ENCODE data around the gene ZNF230. TPM values are rescaled to one million over a fixed set of nuclear protein-coding genes. Genes with fewer than 3 reads are reported as not detected.

Gene ZNF230
- total and polyA plus RNA-seq, 9 of the 15 experiments (the other 6 are each of a cell fraction or from before 2014, with no cell fraction given), result 1.3 to 4.0 (median 2.2) TPM

GRCh38 chr19:43983912-43984686 is 18.7 kb upstream of the ZNF230 start, which contains the start of gene ZNF155 (continued):
- TF ChIP-seq NR2C1 (IDR thresholded peaks at IDR 0.05) (0 out of 2 replicates have a peak, but pooled peaks have one; percentile 13), NR2C1 (tag; IDR thresholded peaks at IDR 0.05) (peak; percentile 87), RERE (CRISPR knock-in tag; IDR thresholded peaks at IDR 0.05; ENCODE audit: borderline replicate concordance) (no peak), SAP30 (IDR thresholded peaks at IDR 0.05; ENCODE audit: borderline replicate concordance, insufficient read depth, low read depth, low read length, poor library complexity, severe bottlenecking) (no peak), U2AF1 (optimal IDR thresholded peaks at IDR 0.05; ENCODE audit: low read depth, low read length) (no peak), ATF1 (CRISPR knock-in tag; IDR thresholded peaks at IDR 0.05) (no peak), ATF1 (tag; IDR thresholded peaks at IDR 0.05) (peak; percentile 38; the same call in 1 of the 2 replicates), FOXA1 (IDR thresholded peaks at IDR 0.05; ENCODE audit: borderline replicate concordance) (no peak), POU5F1 (IDR thresholded peaks at IDR 0.05; ENCODE audit: borderline replicate concordance, low read depth, low read length, partially characterized antibody) (no peak), TRIM25 (IDR thresholded peaks at IDR 0.05; ENCODE audit: borderline replicate concordance) (no peak), ESRRB (CRISPR knock-in tag; IDR thresholded peaks at IDR 0.05; ENCODE audit: borderline replicate concordance) (no peak), LCOR (CRISPR knock-in tag; IDR thresholded peaks at IDR 0.05) (no peak), ELF2 (CRISPR knock-in tag; IDR thresholded peaks at IDR 0.05) (no peak), SMC3 (conservative IDR thresholded peaks at IDR 0.05; ENCODE audit: insufficient read depth, low read depth, low read length) (no peak), HOXB6 (CRISPR knock-in tag; IDR thresholded peaks at IDR 0.05; ENCODE audit: borderline replicate concordance) (no peak), ATF7 (IDR thresholded peaks at IDR 0.05) (peak; percentile 37; the same call in 1 of the 2 replicates), NR2F6 (CRISPR knock-in tag; IDR thresholded peaks at IDR 0.05) (no peak), TEAD2 (tag; IDR thresholded peaks at IDR 0.05) (no peak)

All from K562 (cell line).